ENCODE results near the gene GSAP.

The GSAP gene

DNA sequence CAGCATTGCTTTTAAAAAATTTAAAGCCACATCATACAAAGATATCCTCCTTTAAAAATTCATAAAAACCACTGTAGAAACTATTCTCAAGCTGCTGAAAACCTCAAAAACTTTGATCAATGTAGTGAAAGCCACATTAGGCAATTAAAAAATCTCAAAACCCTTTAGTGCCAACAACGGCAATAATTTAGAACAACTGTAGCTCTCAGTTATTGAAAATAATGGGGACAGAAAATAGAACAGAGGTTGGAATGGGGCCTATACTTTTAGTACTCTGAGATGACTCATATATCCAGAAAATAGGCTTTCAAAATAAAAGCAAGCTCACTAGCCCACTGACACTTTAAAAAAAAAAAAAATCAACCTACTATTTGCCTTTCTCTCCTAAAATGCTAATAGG lies 87.5 kb downstream of the GSAP start:
- no peak for DNase-seq (ENCODE audit: low read depth)

DNA sequence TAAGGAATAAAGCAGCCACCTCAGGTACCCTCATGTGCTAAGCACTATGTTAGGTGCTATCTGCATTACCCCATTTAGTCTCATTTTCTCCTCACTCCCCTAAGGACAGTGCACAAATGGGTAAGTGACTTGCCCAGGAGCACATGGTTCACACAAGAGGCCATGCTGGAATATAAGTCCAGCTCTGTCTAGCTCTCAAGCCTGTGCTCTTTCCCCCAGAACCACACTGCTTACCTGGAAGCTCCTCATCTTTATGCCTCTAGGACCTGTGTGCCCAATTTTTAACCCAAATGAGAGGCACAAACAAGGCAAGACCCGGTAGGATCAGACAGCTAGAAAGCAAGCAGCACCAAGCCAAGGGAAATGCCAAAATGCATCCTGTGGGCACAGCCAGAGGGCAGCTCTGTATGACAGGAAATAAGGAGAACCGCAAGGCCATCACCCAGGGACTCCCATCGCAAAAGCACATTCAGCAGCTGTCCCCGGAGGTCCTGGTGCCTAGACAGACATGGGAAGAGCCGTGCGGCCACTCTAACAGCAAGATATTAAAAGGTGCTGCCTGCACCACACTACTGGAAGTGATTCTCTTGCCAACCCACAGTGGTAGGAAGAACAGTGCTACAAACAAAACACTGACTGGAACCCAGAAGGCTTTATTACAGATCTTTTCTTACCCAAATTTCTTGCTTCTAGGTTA lies 88.1 kb downstream of the GSAP start:
- no peak for DNase-seq (ENCODE audit: low read depth)

DNA sequence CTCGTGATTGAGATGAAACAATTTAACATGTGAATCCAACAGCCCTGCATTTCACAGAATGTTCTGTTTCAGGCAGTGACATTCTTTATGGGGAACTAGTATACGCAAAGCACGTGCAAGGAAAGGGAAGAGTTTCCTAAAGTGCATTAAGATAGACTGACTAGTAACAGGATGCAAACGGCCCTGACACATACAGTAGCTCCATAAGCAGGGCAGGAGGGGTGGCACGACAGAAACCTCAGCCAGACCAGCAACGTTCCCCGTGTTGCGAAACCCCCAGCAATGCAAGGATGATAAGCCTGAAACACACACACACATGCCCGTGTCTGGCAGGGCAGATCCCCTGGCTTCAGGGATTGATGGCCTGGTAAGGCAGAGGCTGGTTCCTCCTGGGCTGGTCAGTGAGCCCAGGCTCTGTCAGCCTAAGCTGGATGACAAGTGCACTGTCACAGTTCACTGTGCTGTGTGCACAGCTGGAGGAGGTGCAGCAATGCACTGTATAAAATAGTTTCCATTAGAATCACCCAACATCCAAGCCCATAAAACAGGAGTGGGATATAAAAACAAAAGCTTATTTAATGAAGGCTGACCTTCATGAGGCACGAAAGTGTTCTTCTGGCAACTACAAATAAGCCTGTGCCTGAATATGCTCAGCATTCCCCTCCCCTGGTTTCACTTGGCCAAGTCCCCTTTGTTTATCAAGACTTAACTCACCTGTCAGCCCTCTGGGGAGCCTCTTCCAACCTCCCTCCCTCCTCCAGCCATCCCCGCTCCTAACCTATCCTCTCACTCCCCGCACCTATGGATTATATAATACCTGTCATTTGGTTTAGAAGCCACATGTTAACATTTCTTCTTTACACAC lies 88.8 kb downstream of the GSAP start:
- no peak for DNase-seq (ENCODE audit: low read depth)

DNA sequence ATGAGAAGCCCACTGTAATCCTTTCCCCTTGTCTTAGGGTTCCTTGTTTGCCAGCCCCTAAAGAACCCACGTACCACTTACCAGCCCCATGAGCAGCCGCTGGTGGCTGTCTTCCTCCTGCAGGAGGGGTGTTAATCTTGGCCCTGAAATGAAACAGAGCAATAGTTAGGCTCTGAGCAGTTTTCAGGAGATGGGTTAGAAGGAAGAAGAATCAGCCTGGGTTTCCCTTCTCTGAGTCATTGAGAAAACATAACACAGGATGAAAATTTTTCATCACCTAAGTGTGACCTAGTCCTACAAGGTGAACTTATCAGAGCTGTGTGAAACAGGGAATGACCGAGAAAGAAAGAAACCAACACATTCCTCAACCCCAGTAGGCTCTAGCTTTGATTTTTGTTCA lies 90.0 kb downstream of the GSAP start:
- DNase-seq (ENCODE audit: low read depth), result no peak

DNA sequence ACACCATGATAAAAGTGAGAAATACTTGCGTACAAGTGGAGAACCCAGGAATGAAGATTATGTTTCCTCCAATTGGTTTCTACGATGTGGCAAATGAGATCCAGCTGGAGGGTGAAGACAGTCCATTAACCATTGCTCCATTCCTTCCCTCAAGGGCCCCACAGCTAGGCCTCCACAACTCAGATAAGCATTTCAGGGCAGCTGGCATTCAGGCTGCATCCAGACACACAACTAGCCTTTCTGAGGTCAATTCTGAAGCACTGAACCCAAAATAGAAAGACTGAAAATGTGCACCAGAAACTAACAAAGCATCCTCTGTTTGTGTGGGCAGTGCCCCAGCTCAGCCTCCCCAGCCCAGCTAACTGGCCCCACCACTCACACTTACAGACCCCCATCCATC lies 94.8 kb downstream of the GSAP start:
- no peak for DNase-seq (ENCODE audit: low read depth)

DNA sequence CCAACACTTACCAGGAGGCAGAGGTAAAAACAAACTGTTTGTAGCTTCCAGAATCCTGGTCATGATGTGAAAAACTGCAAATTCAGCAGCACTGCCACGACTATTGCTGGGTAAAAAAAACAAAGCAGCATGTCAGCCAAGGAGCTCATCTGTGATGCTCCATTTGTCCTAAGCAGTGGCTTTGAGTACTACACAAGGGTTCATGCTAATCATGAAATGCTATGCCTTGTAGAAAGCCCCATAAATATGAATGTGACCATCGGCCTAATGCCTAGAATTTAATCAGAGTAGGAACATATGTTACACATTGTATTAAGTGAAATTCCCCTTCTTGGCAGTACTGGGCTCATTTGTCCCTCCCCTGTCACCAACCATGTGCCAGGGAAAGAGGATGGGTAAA lies 95.4 kb downstream of the GSAP start:
- no peak for DNase-seq (ENCODE audit: low read depth)

DNA sequence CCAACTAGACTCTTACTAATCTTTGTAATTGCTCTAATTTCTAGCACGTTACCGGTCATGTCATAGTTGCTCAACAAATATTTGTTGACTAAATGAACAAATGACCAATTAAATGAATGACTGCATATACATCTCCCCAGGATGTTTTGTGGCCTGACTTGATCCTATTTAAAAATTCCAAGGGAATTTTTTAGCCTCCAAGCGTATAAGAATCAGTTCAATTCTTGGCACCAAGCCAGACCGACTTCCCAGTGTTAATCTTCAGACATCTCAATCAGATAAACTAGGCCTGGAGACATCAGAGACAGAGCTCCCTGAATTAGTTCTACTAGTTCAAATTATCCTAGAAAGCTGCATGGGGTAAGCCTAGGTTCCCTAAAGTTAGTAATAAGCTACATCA lies 96.0 kb downstream of the GSAP start:
- DNase-seq (ENCODE audit: low read depth), result no peak

DNA sequence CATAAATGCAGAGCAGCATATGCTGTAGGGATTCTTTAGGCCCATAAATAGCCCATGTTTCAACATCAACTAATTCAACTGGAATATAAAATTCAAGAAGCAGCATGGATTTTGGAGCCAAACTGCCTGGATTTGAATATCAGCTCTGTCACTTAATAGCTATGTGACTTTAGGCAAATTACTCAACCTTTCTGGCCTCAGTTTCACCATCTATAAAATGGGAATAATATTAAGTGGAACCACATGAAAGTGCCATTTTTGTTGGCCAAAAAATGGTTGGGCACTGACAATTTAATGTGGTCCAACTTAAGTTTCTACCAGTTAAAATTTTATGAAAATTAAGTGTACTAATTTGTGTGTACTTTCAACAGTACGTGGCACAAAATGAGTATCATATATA lies 98.1 kb downstream of the GSAP start:
- no peak for DNase-seq (ENCODE audit: low read depth)

DNA sequence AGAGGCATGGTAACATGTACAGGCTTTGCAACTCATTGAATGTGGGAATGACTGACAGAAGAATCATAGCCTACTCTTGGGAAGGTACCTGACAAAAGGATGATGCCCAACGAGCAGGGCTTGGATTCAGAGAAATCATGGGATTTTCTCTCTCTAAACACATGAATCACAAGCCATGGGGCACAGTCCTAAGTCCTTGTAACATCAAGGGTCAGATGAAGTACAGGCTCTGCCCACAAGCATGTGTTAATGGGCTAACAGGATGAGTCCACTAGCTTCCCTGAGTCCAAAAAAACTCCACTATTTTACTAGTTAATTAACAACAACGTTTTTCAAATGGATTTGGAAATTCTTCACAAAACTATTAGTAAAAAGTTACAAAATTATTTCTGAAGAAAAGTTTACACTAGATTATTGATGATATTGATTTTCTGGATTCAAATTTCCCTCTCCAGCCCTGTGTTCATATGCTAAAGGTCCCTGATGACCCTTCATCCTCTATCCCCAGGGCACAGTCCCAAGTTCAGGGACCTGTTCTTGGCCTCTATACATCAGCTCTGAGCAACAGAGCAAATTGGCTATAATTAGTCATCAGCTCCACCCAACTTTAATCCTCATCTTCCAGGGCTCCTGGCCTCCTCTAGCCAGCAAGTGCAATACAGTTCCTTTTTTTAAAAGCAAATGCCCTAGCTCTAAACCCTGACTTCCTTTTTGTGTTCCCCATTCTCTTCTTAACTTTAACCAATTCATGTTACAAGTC lies 99.8 kb downstream of the GSAP start:
- DNase-seq (ENCODE audit: low read depth), result no peak

DNA sequence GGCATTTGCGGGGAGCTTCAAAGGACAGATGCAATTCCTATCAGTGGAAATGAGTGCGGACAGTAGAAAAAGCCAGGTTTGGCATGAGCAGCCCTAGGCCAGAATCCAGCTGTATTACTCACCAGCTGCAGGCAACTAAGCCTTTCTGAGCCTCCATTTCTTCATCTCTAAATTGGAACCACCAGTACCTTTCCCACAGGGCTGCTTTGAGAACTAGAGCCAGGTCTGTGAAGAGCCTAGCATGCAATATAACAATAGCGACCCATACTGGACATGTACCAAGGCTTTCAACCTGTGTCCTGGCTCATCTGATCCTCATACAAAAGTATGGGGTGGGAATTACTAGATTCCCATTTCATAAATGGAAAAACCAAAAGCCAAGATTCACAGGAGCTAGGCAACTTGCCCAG lies 101.0 kb downstream of the GSAP start:
- no peak for DNase-seq (ENCODE audit: low read depth)

DNA sequence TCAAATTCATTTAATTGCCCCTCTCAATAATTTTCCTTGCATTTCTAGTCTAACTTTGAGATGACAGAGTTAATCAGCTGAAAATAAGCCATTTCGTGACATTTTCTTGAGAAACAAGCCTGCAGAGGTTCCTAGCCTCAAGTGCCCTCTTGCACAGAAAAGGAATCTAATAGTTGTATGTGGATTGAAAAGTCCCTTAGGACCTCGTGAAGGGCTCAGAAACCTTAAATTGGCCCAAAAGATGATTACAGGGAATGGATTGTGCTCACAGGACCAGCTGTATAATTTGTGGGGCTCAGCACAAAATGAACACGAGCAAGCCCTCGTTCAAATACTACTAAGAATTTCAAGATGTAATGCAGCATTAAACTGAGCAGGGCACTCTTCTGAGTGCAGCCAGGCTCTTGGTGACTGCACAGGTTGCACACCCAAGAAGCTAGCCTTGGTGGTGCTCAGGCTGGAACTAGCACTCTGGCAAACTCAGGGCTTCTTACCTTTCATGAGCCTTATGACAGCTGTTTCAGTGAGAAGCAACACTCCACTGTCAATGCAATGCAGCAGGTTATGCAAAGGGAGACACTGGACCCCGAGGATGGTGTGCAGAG lies 102.2 kb downstream of the GSAP start:
- DNase-seq (ENCODE audit: low read depth), result no peak

DNA sequence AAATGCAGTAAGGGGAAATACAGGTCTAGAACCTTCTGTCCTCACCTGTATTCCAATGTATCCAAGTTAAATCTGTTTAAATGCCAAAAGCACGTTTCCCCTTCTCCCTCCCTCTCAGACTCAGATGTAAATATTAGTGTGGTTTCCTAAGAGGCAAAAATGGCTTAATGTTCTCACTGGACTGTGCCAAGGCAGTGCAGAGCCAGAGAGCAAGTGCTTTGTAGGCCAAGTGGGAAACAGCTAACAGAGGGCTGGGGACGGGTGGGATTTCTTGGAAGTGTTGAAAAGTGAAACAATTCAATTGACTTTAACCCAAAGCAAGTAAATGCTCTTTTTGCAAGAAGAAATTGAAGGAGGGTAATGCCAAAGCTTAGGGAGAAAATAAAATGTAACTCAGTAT lies 103.1 kb downstream of the GSAP start:
- DNase-seq (ENCODE audit: low read depth), result no peak

DNA sequence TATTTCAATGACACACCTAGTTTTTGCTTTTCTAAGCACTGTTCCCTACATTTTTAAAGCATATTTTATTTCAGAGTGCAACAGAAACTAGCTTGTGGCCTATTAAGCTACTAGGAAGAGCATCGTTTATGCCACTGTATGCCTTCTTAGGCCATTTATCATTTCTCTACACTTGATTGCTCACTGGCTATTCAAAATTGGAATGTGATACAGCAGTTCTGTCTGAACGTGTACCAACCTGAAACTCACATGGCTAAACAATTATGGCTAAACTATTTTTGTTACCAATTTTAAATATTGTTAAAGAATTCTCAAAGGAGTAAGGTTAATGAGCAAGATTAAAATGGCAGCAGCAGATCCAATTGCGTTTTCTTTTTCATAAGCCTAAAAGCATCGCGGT lies 105.2 kb downstream of the GSAP start:
- DNase-seq (ENCODE audit: low read depth), result no peak

DNA sequence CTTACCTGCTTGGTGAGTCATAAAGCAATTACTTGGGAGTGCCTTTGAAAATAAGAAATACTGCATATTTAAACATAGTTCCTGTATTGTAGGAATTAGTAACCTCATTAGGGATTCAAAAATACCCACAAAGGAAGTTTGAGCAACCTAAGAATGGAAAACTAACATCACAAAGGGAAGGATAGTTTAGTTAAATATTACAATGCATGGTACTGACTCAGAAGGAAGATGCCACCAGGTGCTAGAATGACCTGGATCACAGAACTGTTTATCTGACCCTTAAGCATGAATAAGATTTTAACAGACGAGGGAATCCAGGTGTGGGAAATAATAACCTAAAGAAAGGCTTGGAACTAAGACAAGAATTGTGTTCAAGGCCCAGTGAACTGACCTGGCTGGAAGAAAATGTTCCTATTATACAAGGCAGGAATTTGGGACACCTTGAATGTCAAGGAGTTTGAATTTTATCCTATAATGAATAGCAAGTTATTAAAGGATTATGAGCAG lies 106.4 kb downstream of the GSAP start:
- no peak for DNase-seq (ENCODE audit: low read depth)

DNA sequence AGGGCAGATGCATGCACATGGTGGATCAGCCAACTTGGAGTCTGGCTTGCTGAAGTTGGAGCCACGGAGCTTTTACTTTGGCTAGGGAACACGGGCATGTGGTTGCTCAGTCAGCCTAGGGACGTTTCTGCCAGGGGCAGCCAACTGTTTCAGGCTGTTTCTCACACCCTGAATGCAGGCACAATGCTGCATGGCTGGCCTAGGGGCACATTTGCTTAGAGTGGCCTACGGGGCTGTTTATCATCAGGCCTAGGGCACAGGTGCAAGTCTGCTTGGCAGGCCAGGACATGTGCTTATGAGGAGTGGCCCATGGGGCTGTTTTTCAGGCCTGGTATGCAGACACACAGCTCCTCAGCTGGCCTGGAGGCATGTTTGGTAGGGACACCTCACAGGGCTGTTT lies 107.4 kb downstream of the GSAP start:
- no peak for DNase-seq (ENCODE audit: low read depth)

DNA sequence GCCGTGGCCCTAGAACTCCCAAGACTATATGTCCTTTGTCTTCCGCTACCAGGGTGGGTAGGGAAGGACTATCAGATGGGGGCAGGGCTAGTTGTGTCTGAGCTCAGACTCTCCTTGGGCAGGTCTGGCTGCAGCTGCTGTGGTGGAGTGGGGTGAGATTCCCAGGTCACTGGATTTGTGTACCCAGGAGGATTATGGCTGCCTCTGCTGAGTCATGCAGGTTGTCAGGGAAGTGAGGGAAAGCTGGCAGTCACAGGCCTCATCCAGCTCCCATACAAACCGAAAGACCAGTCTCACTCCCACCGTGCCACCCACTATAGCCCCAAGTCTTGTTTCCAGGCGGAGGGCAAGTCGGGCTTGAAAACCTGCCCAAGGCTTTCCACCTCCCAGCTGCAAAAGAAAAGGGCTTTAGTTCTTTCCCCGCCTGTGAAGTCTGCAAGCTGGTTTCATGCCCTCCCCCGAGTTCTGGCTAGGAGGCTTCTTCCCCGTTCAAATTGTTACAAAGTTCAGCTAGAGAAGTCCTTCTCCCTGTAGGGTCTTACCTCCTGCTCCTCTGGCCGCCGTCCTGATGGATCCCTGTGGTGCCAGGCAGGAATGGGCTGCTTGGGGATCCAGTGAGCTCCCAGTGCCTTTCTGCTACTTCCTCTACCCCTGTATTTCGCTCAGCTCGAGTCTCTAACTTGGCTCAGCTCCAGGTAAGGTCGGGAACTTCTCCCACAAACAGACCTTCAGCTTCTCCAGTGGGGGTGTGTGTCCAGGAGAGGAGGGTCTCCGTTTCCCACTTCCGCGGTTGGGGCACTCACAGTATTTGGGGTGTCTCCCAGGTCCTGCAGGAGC lies 109.7 kb downstream of the GSAP start:
- no peak for DNase-seq (ENCODE audit: low read depth)

DNA sequence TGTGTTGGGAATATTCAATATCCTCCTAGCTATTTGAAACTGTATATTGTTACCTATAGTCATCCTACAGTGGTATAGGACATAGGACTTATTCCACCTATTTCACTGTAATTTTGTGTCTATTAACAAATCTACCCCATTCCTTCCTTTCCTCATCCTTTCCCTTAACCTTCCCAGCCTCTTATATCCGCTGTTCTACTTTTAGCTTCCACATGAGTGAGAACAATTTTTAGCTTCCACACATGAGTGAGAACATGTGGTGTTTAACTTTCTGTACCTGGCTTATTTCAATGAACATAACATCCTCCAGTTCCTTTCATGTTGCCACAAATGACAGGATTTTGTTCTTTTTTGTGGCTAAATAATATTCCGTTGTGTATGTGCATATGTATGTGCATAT lies 120.6 kb downstream of the GSAP start:
- no peak for DNase-seq (ENCODE audit: low read depth)

DNA sequence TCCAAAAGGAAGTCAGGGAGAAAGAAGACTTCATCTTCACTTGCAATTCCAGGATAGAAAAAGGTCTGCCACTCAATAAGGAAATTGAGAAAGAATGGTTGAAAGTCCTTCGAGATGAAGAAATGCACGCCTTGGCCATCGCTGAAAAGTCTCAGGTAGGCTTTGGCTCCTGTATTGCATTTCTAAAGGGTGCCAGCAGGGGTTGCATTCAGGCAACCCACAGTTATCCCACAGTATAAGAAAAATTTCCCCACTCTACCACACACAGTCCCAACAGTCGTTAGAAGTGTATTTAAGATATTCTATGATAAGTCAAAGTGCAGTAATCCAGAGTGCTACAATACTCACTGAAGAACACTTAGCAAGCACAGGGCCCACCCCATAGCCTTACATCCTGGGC lies 123.1 kb downstream of the GSAP start:
- no peak for DNase-seq (ENCODE audit: low read depth)

DNA sequence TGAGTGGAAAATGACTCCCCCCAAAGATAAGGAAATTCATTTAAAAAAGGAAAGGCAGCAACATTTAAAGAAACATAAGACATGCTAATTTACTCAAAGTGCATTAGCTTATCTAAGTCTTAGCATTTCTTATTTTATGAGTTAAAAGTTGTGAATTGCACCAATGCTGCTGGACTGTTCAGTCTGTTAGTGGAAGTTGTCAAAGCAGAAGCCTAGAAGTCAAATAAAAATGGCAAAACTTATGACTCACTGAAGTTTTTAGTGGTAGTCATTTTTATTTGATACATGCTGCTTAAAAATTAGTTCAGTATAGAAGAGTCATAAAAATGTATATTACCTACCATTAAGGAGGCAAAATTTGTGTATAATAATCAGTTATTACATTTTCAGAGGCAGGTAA lies 125.7 kb downstream of the GSAP start:
- no peak for DNase-seq (ENCODE audit: low read depth)

DNA sequence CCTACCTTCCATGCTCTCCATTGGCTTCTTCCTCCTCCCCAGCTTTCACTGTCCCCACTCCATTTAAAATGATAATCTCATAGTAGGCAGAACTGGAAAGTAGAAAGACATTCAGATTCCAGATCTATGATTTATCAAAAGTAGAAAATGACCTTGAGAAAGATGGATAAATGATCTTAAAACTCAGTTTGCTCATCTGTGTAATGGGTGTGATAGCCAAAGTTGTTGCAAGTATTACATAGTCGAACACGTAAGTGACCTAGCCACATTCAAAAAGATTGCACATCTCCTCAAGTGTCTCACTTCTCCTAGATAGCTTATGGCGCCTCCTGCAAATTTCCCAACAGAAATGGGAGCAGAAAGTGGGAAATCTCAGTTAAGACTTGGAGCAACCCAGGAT lies 126.8 kb downstream of the GSAP start:
- DNase-seq (ENCODE audit: low read depth), result no peak

DNA sequence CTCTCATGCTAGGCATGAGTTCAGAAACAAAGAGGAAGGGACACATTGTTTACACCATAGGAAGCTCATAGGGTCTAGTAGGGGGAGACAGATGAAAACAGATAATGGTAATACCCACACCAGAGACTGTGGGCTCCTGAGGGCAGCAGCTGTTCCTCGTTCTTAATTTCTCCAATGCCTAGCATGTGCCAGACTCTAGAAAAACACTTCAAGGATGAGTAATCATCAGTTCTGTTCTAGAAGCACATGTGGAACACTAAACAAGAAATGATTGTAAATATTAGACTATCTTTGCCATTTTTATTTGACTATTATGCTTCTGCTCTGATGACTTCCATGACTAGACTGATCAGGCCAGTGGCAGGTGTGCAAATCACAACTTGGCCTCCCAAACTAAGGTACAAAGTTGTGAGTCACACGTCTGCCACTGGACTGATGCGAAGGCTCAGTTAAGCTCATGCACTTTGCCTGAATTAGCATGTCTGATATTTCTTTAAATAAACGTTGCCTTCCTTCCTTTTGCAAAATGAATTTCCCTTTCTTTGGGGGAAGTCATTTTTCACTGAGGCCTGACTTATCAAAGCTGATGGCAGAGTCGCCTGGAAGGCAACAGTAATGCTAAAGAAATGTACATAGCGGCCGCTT lies 127.4 kb downstream of the GSAP start:
- DNase-seq (ENCODE audit: low read depth), result no peak

Measured in activated gamma-delta T cell treated with anti-CD3 and anti-CD28 coated beads, Interleukin-2, amount 50 U/mL, for 16 hours (primary cell).